CD4-positive, alpha-beta T cell treated with Interleukin-2 at 100 ng/mL for 4 hours (primary cell): Measurements from ENCODE around the gene DBX1.
"Not testable (repeated sequence)": the region's sequence is repeated elsewhere in the genome, so short reads cannot be mapped to it uniquely, and the experiment has no call there.

Source experiments
- DNase-seq: peaks from one replicate; pipeline ENCODE4 v3.0.0-alpha.2; 2020; ENCODE audit warnings: low spot score

The DBX1 gene, protein sequence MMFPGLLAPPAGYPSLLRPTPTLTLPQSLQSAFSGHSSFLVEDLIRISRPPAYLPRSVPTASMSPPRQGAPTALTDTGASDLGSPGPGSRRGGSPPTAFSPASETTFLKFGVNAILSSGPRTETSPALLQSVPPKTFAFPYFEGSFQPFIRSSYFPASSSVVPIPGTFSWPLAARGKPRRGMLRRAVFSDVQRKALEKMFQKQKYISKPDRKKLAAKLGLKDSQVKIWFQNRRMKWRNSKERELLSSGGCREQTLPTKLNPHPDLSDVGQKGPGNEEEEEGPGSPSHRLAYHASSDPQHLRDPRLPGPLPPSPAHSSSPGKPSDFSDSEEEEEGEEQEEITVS

DNA sequence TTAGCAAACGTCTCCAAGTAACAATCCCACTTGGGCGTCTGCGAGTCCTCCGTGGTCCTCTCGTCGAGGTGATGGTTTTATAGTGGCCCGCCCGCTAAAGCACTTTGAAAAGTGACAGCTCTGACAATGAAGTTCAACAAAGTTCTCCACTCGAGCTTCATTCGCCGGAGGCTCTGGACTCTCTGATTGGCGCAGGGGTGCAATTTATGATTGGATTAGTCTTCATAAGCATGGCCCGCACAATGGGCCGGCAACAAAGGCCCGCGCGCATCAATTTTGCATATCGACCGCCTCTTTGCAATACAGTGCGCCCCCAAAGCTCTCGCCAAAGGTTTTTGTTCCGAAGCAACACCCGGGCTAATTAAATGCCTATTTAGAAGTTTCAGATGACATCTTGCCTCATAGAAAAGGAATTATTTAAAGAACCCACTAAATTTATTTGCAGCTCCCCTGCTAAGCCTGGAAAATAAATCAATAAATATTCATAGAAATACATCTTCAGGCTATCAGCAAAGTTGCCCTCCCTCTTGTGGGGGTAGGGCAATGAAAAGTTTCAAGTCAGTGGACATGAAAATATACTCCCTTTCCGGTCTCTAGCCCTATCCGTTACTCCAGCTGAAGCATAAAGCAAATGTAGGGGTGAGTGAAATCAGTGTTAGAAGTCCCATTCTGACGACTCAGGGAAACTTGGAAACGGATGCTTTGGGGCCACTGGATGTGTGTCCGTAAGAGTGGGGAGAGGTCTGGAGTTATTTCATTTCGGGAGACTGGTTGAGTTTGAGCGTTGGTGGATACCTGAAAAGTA, at the start of gene DBX1:
TSS of gene DBX1 (minus strand) at position 51 of the 805 bp plus-strand sequence. CDS start 151 bp downstream, outside the sequence.
- DNase-seq = no peak

DNA sequence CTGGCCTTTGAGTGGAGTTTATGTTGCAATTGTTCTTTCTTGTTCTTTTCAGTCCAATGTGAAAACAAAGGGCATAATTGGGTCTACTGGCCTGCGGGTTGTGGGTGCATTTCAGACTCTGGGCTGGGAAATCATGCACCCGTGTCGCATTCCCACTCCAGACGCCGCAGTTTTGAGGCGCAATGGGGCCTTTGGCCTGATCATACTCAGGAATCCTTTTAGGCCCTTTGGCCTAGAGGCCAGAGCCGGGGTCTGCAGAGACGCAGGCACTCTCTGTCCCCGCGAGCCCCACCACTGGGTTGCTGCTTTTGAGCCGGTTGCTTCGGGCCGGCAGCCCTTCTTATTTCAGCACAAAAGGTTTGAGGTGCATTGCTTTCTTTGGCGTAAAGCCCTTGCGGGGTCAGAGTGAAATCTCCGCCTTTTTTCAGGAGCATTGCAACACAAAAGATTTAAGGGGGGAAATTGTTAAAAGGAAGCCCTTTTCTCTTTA, 48.4 kb upstream of the DBX1 start:
- no peak for DNase-seq

DNA sequence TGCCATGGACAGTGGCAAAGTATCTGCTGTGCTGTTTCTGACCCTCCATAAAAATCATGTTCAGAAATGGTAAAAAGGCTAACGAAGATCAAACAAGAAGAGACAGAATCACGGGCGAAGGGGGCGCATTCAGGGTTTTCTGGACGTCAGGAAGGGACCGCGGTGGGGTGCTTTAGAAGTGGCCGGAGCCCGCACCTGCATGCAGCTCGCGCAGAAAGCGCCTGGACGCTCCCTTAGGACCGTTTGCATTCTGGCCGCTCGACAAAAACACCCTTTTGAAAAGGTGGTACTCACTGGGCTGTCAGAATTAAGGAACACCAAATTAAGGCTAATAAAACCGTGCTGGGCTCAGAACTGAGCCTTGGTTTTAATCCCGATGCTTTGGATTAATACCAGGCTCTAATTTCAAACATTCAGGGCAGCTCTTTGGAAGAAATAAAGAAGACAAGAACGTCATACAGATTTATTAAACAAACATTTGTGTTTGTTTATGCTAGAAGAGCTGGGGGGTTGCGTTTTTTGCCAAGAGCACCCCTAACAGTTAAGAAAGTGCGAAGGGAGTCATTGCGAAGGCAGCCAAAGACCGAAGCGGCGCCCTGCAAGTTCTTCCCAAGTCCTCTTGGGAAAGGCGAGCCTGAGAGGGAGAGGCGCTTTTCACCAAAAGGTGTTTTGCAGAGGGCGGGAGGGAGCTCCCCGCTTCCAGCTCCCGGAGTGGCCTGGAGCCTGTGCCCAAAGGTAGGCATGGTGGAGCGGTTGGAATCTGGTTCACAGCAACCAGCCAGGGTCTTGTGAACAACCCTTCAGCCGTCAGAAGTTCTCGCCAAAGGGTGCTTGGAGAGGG, 47.7 kb upstream of the DBX1 start:
- DNase-seq = no peak

DNA sequence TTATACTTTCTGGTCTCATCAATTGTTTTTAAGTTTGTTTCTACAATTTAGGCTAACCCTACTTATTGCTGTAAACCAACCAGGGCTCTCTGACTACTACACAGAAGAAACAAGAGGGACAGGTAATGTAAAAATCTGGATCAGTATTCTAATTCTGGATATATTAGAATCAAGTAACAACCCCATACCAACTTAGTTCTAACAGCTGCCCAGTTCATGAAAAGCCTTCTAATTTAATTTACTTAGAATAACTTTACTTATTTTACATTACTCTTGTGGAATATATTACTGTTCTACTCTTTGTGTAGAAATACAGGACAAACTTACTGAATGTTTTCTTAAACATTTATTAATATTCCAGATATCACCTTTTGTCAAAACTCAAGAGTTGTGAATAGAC, 45.5 kb upstream of the DBX1 start:
- no peak for DNase-seq

DNA sequence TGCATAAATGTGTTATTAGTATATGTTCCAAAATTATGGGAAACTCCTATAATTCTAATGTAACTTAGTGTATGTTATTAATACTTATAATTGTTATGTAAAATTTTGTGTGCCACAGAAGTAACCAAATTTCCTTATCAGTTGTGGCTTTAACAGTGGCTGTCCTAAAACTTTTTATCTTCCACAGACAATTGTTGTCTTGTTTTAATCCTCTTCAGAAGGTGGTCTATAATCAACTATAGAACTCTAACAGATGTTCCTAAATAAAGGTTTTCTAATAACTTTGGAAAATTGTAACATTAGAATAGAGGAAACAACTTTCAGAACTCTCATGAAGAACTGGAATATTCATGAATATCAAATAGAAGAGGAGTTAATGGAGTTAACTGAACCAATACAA, 44.4 kb upstream of the DBX1 start:
- DNase-seq = no peak

DNA sequence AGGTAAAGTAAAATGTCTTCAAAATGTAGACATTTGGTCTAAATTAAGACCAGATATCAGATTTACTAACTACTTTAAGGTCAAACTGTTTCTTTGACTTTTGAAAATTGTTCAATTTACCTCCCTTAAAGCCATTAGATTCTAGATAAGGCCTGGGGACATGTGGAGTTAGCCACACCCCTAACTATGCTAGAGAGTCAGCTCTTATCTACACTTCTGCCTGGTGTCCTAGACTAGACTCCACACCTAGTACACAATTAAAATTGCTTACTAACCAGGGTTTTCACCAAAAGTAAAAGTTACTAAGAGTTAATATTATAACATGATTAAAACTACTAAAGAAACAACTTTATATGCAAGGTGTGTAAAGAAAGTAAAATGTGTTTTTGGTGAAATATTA, 43.6 kb upstream of the DBX1 start:
- DNase-seq = no peak

DNA sequence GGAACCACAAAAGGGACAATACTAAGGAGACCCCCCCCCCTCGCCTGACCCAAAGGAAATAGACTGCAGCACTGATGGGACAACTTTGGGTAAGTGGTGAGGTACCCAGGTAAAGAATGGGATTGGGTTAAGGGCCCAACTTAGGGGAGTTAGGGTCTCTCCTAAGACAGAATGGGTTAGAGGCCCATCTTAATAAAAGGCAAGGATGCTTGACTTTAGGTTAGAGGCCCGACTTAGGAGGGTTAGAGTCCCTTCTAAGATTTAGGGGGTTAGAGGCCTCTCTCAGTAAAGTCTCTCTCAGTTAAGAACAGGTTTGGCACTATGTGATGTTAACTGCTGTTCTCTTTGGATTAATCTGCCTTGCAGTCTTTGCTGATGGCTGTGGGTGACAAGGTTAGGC, 41.0 kb upstream of the DBX1 start:
- no peak for DNase-seq

DNA sequence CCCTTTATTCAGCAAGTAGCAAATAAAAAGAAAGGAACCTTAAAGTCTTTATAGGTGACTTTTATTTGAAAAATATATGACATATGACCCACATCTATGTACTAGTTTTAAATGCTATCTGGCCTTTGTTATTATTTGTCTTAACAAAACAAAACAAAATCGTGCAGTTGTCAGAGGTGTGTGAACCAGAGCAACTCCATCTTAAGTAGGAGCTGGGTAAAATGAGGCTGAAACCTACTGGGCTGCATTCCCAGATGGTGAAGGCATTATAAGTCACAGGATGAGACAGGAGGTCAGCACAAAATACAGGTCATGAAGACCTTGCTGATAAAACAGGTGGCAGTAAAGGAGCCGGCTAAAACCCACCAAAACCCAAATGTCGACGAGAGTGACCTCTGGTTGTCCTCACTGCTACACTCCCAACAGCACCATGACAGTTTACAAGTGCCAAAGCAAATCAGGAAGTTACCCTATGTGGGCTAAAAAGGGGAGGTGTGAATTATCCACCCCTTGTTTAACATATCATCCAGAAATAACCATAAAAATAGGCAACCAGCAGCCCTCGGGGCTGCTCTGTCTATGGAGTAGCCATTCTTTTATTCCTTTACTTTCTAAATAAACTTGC, 40.2 kb upstream of the DBX1 start:
- DNase-seq = not testable (repeated sequence)

DNA sequence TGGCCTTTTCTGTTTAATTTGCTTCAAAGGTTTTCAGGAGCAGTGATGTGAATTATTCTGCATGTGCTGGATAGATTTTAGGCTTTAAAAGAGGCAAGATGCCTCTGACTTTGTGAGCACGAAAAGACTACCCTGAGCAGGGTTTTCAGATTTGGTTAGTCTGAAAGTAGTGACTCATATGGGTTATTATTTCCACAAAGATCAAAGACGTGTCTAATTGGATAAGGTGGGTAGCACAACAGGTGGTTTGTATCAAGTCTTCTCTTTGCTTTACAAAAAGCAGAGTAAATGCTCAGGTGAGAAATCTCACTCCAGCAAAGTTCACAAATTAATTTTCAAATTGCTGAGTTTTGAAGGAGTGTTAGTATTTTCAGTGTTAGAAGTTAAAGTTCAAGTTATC, 37.6 kb upstream of the DBX1 start:
- DNase-seq = no peak

DNA sequence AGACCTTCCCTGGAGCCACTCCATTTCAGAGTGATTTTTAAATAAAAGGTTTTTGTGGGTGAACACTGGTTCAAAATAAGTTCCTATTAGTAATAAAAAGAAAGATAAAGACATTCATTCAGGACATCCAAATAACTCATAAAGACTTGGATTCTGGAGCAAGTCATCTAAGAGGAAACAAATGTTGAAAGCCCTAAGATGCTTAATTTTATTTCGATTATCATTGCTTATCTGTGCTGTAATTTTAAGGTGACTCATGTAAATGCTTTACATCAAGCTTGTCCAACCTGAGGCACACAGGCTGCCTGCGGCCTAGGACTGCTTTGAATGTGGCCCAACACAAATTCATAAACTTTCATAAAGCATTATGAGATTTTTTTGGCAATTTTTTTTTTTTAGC, 34.2 kb upstream of the DBX1 start:
- DNase-seq = no peak

DNA sequence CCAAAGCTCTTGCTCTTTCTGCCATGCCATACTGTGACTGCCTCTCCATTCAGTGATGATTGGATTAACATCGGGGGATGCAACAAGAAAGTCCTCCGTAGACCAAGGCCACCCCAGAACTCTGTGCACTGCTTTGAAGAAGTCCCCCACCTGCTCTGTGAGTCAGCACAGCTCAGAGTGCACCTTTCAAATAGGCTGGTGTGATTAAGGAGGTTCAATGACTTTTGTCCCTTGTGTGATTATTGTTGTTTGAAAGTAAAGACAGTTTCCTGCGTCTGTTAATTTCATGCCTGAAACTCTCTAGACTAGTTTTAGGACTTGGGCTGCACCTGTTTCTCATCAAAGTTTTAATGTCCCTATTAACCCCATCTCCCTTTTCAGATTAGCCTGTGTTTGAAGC, 33.0 kb upstream of the DBX1 start:
- DNase-seq = no peak

DNA sequence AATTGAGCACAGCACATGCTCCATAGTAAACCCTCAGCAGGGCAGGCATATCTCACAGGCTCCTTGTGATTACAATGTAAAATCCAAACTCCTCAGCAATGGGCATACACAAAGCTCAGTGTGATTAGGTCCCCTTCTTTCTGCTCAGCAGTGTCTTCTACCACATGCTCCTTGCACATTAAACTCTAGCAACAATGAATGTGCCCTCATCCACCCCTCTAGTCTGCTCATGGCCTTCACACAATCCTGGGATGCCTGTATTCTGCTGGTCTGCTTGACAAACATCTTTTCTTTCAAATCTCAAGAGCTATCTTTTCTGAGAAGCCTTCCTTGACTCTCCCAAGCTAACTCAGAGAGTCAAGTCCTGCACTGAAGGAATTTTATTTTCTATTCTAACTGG, 32.4 kb upstream of the DBX1 start:
- no peak for DNase-seq

DNA sequence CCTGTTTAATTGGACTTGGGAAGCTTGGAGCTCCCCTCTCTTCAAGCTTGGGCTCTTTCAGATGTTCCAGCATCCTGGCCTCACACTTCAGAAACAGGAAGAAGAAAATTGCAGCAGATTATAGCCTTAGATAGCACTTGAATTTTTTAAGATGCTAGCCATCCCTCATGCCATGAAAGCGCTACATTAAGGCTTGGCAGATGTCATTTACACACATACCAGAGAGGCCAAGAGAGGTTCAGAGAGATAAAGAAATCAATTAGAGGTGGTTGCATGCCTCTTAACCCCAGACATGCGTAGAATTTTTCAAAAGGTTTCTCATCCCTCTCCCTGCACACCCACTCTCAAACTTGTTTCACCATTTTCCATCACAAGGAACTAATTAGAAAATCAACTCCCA, 31.9 kb upstream of the DBX1 start:
- no peak for DNase-seq

DNA sequence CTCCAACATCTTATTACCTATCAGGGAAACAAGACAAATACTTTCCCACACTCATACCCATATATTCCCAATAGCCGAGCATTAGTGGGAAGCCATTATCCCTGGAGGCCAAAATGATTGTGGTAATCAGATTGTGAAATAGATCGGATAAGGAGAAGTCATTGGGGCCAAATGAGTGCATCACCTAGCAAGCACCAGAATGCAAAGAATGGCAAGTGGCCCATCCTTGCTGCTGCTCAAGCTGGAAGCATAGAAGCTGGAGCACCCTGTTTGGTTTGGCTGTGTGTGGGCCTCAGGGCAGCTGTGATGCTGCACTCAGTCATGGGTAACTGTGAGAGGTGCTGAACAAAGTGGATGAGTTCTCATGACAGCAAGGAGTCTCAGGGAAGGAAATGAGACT, 18.7 kb upstream of the DBX1 start:
- DNase-seq = no peak

DNA sequence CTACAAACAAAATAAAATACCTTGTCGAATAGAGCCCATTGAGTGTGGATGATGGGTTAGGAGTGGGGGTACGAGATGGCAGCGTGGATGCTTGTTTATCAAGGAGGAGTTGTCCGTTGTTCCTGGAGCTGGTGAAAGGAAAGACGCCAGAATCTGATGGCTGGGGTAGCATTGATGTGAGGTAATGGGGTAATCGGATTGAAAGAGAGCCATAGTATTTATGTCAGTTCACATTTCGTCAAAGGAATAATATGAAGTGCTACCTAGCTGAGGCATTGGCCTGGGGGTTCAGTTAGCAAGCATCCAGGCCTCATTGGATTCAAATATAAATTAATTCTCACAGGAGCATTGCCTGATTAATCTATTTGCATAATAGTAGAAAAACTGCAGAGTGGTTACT, 16.9 kb upstream of the DBX1 start:
- DNase-seq = no peak

DNA sequence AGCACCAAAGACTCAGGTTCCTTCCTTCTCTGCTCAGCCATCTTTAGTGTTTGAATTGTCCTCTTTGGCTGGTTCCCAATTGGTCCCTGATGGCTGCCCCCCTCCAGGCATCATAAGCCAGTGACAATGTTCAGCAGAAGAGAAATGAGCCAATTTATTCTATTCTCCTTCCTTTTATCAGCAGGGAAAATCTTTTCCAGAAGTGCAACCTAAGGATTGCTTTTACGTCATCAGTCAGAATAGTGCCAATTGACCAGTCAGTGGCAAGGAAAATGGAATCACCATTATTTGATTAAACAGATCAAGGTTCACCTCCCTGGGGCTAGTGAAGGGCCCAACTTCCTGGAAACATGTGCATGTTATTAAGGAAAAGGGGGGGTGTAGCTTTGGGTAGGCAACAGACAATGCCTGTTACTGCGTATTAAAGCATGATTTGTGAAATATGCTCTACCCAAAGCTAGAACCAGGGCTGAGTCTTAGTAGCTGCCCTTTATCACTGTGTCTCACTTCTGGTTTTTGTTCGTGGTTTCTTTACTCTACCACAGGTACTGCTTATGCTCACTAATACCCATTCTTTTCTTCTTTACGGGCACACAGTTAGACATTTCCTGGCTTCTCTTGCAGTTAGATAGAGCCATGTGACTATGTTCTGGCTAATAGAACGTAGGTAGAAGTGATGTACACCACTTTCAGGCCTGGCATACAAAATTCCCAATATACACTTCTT, 12.6 kb upstream of the DBX1 start:
- no peak for DNase-seq

DNA sequence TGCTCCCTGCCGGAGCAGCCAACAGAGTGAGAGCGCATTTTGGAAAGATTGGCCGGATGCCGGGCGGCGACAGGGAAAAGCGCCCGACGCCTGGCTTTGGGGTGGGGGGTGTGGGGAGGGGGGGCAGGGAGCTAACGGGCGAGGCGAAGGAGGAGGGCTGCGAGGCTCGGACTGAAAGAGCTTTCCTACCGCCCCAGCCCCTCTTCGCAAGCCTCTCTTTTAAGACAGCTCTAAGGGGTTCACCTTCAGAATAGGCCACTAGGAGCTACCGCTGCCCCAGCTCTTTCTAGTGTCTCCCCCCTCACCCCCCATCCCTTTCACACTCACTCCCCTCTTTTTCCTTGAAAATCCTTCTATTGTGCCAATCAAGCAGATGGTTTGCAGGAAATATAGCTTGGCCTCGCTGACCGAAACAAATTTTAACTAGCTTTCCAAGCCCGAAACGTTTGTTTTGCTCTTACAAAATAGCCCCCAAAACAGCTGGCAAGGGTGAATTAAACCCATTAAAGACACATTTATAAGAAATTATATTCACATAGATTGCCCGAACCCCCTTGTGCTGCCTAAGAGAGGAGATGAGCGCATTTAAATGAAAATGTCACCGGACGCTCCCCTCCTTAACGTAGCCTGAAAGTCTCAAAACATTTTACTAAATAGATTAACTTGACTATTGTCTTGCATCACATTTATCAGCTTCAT, 3.7 kb upstream of the DBX1 start:
- no peak for DNase-seq

DNA sequence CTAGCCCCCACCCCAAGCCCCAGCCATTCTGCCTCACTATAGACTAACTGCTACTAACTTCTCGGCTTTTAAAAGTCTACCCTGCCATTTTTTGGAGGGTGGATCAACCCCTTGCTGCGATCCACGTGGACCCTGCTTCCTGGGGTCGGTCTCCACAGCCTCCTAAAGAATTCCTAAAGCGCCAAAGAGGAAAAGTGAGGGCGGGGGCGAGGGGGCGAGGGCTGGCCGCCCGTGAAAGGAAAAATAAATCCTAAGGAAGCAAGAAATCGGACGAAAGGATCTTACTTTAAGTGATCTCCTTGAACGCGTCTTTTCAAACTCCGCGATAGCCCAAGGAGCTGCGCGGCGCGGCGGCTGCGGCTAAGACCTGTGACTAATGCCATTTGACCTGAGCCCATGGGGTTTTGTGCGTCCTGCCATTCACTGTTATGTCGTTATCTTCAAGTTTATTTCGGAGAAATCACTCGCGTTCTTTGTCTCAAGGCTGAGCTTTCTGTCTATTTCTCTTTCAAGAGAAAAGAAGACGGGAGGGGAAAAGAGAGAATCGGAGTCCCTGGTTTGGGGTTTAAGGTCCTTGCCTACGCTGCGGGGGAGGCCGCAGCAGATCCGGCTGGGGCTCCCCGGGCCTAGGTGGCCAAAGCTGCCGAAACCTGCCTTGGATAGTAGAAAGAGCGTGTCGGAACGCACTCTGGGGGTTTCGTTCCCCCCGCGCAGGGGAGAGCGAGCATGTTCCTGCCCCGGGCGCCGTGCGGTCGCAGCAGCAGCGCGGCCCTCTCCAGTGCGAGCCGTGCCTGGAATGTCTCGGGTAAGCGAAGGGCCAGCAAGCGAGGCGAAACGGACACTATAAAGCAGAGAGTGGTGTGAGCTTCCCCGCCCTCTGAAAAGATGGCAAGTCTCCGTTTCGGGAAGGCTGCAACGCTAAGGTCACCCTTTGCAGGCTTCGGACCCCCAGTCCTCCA, 2.8 kb upstream of the DBX1 start:
- DNase-seq = no peak

DNA sequence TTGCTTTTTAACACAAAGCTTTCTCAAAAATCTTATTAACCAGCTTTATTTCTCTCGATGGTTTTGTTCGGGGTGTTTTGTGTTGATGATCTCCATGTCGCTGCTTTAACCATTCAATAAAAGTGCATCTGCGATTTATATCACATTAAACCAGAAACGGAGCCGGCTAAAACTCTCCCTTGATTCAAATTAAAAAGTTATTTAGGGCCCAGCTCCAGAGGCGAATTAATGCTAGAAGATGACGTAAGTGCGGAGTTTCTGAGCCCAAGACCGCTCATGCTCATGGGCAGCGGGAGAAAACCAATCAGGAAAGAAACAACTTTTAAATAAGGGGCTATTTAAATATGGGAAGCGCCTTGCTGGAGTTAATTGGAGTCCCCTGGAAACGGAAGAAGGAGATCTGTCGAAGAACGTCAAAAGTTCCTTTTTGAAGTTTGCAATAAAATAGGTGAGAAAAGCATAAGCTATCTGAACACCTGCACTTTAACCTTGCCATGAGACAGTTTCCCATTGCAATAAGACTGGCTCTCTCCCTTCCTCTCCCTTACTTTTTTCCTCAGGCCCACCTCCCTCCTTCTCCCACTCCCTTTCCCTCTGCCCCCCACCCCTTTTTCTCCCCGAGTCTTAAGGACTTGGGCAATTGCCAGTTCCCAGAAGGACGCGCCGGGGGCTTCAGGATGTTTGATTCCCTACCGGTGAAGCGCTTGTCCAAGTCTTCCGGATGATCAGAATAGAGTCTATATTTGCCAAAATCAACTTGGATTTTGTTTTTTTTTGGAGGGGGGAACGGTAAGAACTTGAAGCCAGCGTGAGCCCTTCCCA, 1.9 kb upstream of the DBX1 start:
- no peak for DNase-seq
